Measurements from ENCODE around the gene CDV3.

CDV3 gene

DNA sequence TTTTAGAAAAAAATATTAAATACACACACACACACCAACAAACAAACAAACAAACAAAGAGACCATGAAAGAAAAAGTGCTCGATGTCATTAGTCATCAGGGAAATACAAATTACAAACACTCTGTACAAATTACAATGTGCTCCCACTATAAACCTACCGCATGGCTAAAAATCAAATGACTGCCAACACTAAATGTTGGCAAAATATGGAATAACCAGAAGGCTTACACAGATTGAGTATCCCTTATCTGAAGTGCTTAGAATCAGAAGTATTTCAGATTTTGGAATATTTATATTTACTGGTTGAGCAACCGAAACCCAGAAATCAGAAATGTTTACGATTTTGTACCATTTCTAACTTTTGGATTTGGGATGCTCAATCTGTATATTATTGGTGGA, 33.4 kb downstream of the CDV3 start:
- no peak for DNase-seq

DNA sequence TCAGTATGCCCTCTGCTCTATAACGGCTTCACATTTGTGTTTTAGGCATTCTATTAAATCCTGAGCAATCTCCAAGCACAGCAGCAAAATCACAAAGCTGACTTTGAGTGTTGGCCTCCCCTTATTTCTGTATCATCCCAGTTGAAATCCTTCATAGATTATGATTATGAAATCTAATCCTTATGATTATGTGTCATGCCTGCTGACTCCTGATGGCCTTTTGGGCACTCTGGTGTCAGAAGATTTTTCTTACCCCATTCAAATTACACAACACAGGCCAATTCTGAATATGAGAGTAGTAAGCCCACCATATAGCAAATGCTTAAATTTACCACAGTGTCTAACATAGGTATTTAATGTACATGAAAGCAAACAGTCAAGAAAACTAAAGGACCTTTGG, 34.3 kb downstream of the CDV3 start:
- no peak for DNase-seq

DNA sequence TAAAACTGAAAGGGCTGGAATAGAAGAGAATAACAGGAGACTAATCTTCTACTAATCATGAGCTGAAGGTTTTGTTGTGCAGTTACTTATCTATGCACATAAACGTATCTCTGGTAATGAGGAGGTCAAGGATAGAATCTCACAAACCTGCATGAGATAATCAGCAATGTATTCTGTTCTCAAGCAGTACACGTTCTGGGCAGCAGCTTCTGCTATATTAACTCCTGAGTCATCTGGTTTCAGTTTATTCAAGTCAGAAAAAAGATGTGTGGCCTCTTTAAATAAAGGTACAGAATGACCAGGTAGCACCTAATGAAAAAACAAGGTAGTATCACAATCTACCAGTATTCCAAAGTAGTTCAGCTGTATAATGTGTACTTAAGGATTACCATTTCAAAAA, 34.9 kb downstream of the CDV3 start:
- no peak for DNase-seq

DNA sequence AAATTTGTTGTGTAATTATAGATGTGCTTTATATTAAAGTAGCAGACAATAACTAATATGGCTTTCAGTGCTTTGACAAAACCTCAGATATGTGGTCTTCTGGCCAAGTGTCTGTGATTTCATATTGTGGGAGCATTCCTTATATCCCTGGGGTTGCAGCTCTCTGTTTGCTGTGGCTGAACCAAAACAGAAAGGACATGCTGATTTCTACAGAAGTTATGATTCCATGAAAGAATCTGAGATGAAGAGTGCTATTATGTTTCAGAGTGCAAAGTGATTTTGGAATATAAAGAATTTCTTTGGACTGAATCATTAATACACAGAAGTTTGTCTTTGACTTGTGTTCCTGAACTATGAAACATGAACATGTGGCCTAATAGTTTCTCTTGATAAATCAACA, 36.5 kb downstream of the CDV3 start:
- DNase-seq = no peak

DNA sequence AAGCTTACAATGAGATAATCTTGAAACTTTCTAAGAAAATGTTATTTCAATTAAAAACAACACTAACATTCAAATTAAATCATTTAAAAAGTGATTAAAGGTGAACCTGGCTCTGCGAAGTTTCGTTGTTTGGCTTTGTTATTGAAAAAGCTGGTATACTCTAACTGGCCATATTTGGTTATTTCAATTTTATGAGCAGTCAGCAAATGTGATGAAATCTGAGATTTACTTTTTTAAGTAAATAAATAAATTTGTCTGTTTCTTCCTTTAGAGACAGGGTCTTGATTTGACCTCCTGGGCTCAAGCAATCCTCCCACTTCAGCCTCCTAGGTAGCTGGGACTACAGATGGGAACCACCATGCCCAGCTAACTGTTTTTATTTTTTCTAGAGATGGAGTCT, 38.0 kb downstream of the CDV3 start:
- no peak for DNase-seq

DNA sequence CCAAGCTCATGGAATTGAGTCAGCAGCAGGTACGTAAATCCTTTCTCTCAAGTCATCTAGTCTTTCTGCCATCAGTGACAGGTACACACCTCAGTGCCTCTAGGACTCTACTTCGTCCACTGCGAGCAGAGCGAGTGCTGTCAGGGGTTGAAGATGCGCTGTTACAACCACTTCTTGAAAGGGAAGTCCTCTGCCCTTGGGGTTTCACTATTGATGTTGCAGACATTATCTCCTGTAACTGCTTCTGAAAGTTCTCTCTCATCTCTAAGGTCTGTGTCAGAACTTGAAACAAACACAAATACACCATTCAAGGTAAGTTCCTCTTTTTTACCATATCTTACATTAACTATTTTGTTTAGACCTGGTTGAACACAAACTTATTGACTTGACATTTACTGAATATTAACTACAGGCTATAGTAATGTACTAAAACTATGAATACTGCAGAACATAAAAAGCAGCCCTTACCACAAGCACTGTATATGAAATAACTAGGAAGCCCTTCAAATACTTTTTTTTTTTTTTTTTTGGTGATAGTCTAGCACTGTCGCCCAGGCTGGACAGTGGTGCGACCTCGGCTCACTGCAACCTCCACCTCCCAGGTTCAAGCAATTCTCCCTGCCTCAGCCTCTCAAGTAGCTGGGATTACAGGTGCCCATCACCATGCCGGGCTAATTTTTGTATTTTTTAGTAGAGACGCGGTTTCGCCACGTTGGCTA, 46.7 kb downstream of the CDV3 start:
- no peak for DNase-seq

DNA sequence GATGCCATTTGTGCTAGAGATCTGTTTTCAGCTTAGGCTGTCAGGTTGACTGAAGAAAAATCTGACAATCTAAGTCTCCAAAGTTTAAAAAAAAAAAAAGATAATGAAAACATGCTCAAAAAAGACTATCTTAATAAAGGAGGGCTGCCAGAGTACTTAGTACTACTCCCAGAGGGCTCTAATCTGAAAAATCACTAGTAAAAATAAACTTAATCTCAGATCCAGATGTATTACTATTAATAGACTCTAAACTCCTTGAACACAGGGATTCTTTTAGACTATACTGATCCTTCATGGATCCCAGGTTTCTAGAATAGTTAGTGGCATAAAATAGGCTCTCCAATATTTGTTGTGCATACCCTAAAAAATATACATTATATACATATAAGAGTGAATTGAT, 54.3 kb downstream of the CDV3 start:
- DNase-seq = no peak

DNA sequence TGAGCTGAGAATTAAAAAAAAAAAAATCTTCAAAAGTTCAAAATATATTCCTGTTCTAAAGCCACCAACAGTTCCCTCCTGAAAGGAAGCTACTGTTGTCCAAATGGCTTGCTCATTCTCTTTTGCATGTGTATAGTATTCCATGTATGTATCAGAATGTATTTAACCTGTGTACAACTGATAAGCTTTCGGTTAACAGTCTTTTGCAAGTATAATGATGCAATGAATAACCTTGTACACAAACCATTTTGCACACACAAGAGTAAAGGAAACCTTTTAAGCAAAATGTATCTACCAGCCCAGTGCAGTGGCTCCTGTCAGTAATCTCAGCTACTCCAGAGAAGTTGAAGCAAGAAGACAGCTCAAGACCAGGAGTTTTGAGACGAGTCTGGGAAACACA, 55.7 kb downstream of the CDV3 start:
- no peak for DNase-seq

DNA sequence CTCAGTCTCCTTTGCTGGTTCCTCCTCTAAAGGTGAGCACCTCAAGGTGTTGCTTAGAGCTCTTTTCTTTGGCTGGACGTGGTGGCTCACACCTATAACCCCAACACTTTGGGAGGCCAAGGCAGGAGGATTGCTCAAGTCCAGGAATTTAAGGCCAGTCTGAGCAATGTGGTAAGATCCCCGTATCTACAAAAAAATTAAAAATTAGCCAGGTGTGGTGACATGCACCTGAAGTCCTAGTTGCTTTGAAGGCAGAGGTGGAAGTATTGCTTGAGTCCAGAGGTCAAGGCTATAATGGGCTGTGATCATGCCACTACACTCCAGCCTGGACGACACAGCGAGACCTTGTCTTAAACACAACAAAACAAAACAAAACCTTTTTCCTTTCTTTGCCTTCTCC, 60.0 kb downstream of the CDV3 start:
- no peak for DNase-seq
